GM19193 (cell line): ENCODE data around the gene FAM120C.

ENCODE experiments used
- POLR2A ChIP-seq: IDR thresholded peaks from 4 replicates; pipeline ENCODE4 v1.6.1; 2011; ENCODE audit not compliant: insufficient read depth, insufficient read length; ENCODE audit errors: extremely low read depth

FAM120C gene

GRCh38 chrX:54029529-54030143 is 153.4 kb downstream of the FAM120C start:
- no peak for TF ChIP-seq POLR2A

GRCh38 chrX:54024350-54024749 is 158.7 kb downstream of the FAM120C start:
- no peak for TF ChIP-seq POLR2A
